DMS114 treated with DMSO at 0.1 percent for 48 hours (cell line): ENCODE results near the gene WDR70.
"Not testable (repeated sequence)": the region's sequence is repeated elsewhere in the genome, so short reads cannot be mapped to it uniquely, and the experiment has no call there.

Experiments used
- DNase-seq: peaks from one replicate; lab custom pipeline; 2025; ENCODE audit not compliant: unreplicated experiment; lab: John Stamatoyannopoulos, UW

Gene WDR70

DNA sequence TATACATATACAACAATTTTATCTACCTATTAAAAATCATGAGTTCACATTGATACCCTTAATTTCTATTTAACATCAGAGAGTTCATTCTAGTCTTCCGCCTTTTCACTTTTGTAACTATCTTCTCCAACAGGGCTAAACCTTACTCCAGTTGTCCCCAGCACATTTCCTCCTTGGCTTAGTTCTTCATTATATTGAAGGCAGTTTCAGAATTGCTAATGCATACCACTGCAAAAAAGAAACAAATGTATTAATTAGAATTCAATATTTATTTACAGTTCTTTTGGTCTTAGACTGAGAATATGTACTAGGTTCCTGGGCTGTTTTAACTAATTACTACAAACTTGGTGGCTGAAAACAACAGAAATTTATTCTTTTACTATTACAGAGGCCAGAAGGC is 132.5 kb downstream of the WDR70 start:
- DNase-seq, result no peak

DNA sequence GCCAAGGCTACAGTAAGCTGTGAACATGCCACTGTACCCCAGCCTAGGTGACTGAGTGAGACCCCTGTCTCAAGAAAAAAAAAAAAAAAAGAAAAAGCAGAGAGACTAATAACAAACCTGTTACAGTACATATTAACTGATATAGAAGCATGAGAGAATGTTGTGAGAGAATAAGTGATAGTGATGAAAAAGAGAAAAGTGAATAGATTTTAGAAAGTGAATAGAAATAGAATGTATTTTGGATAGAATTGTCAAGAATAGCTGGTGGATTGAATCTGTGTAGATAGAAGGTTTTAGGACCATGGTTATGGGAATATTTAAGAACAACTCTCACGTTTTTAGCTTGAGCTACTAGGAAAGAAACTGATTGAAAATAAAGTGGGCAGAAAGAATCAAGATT is 135.8 kb downstream of the WDR70 start:
- DNase-seq, result no peak

DNA sequence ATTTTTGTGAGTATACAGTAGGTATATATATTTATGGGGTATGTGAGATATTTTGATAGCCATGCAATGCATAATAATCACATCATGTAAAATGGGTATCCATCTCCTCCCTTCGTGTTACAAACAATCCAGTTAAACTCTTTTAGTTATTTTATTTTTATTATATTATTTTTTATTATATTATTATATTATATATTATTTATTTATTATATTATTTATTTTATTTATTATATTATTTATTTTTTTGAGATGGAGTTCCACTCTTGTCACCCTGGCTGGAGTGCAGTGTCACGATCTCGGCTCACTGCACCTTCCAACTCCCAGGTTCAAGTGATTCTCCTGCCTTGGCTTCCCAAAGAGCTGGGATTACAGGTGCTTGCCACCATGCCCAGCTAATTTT is 138.6 kb downstream of the WDR70 start:
- no peak for DNase-seq

DNA sequence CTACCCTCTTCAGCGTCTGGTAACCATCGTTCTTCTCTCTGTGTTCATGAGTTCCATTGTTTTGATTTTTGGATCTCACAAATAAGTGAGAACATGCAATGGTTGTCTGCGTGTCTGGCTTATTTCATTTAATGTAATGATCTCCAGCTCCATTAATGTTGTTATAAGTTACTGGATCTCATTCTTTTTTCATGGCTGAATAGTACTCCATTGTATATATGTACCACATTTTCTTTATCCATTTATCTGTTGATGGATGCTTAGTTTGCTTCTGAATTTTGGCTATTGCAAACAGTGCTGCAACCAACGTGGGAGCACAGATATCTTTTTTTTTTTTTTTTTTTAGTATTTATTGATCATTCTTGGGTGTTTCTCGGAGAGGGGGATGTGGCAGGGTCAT is 139.2 kb downstream of the WDR70 start:
- not testable (repeated sequence) for DNase-seq

DNA sequence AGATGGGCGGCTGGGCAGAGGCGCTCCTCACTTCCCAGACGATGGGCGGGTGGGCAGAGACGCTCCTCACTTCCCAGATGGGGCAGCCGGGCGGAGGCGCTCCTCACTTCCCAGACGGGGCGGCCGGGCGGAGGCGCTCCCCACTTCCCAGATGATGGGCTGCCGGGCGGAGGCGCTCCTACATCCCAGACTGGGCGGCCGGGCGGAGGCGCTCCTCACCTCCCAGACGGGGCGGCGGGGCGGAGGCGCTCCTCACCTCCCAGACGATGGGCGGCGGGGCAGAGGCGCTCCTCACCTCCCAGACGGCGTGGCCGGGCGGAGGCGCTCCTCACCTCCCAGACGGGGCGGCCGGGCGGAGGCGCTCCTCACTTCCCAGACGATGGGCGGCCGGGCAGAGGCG is 140.2 kb downstream of the WDR70 start:
- DNase-seq, result no peak

DNA sequence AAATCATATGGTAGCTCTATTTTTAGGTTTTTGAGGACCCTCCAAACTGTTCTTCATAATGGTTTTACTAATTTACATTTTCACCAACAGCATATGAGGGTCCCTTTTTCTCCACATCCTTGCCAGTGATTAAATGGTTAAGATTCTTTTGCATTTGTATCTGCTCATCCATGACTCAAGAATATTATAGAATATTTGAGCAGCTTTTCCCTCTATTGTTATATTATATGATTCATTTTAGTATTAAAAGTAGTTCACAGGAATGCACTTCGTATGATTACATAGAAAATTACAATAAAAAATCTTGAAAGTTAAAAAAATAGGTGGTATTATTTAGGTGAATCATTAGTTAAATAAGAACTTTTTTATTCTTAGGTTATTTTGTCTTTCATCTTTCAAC is 140.7 kb downstream of the WDR70 start:
- no peak for DNase-seq

DNA sequence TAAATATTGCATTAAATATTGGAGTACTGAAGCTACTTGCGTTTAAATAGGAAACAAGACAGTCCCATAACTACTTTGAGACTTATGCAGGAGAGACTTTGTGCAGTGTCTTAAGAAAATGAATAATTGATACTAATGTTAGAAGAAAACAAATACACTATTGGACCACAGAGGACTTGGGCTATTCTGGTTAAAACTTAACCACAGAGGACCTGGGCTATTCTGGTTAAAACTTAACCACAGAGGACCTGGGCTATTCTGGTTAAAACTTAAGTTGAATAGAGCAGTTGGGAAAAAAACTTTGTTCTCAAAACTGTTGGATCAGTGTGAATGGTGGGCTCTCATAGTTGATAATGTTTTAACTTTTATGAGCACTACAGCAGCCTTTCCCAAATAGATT is 141.7 kb downstream of the WDR70 start:
- DNase-seq, result no peak

DNA sequence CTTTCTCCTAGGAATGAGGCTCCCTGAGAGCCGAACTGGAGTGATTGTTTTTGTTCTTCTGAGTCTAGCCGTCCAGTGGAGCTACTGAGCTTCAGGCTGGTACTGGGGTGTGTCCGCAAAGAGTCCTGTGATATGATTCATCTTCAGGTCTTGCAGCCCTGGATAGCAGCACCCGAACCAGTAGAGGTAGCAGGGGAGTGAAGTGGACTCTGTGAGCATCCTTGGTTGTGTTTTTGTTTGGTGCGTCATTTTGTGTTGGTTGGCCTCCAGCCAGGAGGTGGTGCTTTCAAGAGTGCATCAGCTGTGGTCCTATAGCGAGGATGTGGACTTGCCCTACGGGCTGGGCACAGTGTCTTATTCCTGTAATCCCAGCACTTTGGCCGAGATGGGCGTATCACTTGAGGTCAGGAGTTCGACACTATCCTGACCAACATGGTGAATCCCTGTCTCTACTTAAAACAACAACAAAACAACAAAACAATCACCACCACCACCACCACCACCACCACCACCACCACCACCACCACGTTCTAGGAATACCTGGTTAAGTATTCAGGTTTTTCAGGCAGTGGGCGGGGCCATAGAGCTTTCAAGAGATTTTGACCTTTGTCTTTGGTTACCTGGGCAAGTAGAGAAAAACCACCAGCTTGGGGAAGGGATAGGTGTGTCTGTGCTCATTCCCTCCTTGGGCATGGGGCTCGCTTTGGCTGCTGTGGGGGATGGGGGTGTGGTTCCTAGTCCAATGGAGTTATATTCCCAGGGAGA is 154.0 kb downstream of the WDR70 start:
- DNase-seq, result no peak

DNA sequence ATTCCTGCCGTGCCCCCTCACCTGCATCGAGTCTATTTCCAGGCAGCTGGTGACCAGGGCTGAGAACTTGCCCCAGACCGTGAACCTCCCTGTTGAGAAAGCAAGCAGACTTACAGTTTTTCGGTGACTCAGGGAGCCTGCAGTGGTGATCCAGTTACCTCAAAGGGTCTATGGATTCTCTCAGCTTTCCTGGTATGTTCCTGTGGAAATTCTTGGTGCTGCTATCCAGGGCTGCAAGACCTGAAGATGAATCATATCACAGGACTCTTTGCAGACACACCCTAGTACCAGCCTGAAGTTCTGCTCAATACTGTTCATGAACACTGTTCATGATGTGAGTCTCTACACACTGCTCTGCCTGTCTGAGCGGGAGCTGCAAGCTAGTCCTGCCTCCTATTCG is 154.7 kb downstream of the WDR70 start:
- no peak for DNase-seq

DNA sequence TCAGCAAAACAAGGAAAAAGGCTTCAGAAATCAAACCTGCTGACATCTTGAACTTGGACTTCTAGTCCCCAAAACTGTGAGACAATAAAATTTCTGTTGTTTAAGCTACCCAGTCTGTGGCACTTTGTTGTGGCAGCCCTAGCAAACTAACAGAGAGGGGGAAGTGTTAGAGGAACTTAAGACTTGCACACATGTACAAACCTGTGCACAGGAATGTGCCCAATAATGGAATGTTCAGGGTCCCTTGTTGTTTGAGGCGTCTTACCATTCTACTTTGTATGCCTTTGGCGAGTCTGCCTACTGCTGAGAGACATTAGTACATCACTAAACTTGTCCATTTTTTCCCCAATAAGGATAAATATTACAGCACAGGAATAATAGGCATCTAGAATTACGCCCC is 160.3 kb downstream of the WDR70 start:
- no peak for DNase-seq

DNA sequence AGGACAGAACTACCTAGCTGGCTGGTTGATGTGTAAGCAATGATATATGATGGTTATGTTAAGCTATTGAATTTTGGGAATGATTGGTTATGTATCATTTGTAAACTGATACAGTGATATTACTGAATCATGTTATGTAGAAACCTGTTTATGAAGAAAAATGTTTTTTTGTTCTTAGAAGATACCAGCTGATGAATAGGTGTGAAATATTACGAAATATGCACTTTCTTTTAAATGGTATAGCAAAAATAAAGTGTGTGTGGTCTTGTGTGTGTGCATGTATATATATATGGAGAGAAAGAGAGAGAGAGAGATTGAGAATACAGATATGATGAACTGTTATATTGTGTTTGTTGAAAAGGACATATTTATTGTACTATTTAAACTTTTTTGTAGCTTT is 164.1 kb downstream of the WDR70 start:
- DNase-seq, result no peak

DNA sequence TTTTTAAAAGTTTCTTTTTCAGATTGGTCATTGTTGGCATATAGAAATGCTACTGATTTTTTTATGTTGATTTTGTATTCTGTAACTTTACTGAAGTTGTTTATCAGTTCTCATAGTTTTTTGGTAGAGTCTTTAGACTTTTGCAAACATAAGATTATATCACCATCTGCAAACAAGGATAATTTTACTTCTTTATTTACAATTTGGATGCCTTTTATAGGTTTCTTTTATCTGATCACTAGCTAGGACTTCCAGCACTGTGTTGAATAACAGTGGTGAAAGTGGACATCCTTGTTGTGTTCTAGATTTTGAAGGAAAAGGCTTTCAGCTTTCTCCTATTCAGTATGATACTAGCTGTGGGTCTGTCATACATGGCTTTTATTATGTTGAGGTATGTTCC is 170.3 kb downstream of the WDR70 start:
- DNase-seq, result no peak

DNA sequence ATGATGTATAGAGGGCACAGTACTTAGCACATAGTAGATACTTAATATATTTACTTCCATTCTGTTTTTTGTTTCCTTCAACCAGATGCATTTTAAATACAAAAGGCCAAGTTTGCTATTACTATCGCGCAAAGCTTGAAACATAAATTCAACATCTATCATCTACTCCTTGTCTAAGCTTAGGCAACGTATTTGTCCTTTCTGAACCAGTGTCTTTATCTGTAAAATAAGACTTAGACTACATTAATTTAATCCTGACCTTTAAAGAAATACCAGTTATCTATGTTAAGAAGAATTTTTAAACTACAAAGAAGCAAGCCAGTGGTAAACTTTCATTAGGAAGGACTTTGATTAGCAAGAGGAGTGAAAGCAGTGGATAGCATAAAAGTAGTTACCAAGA is 173.0 kb downstream of the WDR70 start:
- DNase-seq, result no peak

DNA sequence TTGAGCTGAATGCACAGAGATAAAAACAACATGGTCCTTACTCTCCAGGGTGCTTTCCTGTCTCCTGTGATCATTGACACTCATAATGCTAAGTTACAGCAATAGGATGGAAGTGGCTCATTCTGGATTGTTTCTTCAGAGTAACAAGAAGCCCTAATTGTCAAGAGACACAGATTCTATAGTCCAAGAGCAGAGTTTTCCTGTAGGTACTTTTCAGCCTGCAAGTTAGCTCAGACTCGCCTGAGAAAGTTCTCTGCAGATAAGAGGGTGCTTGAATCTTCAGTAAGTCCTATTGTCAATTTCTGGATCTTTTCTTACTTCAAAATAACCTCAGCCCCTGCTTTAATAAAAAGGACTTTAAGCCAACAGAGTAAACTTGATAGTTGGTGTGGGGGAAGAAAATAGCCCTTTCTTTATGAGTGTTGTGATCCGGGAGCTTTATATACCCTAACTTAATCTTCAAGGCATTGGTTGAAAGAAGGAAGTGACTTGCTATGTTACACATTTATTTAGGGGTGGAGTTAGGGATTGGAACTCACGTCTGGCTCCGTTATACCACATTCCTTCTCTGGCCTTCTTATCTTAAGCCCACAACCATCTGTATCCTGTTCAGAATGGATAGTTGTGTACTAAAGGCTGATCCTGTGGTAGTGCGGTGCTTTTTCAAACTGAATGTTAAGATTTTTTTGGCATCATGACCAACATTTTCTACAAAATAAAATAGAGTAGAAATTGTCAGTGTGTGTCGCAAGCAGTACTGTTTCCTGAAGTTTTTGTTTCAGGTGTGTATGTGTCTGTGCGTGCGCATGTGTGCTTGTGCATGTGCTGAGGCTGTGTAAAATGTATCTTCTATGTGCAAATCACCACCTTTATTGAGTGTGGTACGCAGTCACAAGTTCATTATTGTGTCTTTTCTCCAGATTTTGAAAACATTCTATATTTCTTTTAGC is 173.9 kb downstream of the WDR70 start:
- DNase-seq, result no peak

DNA sequence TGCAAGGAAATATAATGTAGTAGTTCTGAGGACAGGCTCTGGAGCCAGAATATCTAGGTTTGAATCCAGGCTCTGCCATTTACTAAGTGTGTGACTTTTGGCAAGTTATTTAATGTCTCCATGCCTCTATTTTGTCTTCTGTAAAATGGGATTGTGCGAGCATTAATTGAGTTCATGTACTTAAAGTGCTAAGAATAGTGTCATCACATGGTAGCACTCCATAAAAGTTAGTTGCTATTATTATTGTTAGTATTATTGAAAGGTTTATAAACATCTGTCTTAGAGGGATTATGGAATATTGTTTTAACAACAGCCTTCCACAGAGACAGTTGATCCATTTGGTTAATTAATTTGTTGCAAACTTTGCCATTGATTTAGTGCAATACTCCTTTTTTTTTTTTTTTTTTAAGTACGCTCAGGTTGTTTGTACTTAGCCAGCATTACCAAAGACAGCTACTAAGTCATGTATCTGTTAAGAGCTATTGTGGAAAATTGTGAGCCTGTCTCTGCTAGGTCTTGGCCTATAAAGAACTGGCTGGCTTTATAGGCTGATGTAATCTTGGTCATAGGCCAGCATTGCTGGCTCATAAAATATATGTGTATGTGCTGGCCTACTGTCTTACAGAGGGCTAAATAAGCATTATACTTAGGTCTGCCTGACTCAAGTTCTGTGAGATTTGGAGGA is 174.7 kb downstream of the WDR70 start:
- DNase-seq, result no peak

DNA sequence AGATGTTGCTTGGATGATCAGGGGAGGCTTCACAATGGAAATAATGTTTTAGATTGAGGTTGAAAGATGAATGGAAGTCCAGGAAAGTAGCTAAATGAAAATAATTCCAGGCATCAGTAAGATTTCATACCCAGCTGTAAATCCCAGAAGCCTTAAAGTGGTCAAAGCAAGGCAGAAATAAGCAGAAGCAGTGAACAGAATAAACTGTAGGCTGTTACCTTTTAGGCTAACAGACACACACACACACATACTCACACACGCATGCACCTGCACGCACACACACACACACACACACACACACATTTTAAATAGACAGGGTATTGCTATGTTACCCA is 175.3 kb downstream of the WDR70 start:
- no peak for DNase-seq

DNA sequence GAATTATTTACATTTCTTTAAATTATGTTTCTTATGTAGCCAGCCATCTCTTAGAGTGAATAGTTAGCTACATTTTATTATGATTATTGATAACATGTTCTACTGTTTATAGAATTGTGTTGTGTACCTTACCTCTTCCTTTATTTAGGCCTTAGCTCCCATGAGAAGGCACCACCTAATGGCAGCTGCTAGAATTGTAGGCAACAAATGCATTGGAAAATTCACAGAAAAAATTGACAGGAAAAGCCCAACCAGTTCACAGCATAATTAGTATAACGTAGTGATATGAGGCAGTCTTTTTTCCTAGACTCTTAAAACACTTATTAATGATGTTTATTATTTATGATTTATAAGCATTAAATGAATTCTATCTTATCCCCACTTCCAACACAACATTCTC is 175.8 kb downstream of the WDR70 start:
- no peak for DNase-seq

DNA sequence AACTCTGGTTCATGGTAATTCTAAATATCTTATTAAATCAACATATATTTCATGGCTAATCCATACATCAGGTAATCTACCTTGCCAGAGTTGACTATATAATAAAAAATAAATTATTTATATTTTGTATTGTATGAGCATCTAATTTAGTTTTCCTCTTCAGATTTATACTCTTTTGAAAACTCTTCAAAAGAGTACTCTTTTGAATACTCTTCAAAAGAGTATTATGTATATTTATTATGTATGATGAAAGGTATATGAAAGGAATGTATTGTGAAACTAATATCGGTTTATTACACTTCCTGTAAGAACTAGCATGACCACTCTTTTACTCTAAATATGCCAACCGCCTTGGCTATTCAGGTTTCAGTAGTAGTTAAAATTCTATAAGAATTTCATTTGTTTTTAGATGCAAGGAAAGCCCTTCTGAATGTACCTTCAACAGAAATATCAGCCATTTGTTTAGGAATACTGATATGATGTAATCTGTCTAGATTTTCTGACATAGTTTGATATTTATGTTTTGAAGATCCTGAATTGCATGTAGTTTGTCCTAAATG is 178.7 kb downstream of the WDR70 start:
- no peak for DNase-seq

DNA sequence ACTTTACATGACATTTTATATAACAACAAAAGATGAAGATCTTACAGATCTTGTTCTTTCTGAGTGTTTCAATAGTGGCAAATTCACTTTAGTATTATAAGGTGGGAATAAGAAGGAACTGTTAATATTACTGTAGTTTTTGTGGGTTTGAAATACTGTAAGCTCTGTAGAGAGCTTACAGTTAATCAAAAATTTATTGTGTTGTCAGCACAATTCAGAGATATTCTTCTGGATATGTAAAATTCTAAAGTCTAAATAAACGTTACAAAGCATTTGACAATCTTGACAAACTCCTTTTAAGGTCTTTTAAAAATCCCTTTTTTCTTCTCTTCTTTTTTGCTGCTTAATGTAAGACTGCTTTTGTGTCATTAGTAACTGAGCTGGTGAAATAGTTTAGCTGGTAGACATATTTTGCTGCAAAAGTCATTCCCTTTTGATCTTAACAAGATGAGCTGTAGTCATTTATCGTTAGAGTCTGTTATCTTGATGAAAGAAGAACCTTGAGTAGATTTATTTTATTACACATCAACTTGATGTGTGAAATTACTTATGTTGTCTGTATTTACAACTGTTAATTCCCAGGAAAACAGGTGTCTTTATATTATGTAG is 186.0 kb downstream of the WDR70 start:
- no peak for DNase-seq

DNA sequence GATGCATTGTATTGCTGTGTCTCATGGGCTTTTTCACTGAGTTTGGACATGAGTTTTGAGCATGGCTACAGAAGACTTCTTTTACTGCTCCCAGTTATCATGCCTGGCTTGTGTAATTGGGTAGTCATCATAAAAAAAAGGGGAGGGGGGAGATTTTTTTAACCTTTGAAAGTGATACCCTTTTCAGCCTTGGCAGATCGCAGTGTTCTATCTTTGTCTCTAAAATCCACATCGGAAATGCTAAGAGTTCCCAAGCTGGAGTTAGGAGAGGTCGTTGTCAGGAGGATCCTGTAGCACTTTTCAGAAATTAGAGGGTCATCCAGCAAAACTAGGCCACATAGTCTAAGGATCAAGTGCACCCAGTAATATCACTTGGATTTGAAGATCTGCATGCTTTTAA is 188.4 kb downstream of the WDR70 start:
- DNase-seq, result no peak
